GM19463 (cell line): ENCODE measurements around the gene RIC8B.

ENCODE experiments used
- ATAC-seq: cut with Tn5 transposase; IDR thresholded peaks from one replicate; pipeline ENCODE4 v1.9.1; 2021; ENCODE audit warnings: mild to moderate bottlenecking, moderate library complexity; ENCODE audit not compliant: unreplicated experiment

Gene RIC8B

DNA sequence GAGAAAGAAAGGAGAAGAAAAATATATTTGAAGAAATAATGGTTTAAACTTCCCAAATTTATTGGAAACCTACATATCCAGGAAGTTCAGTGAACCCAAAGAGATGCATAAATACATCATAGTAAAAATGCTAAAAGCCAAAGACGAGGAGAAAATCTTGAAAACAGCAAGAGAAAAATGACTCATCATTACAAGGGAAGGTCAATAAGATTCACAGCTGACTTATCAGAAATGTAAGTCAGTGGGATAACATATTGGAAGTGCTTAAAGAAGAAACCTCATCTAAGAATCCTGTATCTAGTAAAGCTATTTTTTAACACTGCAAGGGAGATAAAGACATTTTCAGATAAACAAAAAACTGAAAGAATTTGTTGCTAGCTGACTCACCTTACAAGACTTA, 19.9 kb downstream of the RIC8B start:
- ATAC-seq: no peak

DNA sequence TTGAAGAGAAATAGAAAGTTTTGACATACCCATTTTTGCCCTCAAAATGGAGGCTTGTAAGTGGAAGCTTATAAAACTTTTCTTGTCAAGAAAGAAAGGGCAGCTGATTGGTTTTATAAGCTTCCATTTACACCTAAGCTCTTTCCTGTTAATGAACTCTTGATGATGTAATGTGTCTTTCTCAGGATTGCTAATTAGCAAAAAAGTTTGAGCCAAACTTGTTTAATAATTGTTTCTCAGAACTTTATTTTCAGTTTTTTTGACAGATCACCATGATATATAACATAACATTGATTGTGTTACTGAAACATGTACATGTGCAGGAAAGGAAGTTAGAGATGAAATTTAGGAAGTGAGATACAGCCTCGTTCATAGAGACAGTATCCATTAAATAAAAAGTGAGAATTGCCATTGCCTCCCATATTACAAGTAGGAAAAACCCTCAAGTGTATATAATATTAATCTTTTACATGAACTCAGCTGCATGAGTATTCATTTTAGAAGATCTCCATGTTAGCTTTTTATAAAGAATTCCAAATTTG, 26.8 kb downstream of the RIC8B start:
- ATAC-seq: no peak

DNA sequence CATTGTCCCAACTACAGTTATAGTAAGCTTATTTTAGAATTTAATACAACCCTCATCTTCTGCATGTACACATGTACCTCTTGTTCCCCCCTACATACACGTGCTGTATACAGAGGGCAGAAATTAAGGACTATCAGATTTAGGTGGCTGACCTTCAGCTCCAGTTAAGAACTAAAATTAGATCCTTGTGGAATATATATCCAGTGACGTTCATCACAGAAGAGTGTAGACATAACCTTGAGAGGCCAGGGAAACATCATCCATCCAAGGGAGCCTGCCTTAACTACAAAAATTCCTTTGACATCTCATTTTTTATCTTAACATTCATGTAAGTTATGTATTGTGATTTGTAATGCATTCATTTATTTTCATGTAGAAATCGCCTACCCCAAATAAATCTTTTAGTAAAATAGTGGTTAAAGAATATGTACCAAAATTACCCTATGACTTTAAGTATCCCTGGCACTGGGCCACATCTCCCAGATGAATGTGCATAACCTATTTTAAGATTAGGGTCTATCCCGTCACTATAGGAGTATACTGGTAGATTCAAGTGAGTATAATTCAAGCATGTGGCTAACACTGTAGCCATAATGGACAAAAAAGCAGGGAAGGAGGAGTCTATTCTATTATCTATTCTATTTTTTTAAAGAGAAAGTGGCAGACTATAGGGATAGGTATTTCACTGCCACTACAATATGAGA, 27.5 kb downstream of the RIC8B start:
- no peak for ATAC-seq

DNA sequence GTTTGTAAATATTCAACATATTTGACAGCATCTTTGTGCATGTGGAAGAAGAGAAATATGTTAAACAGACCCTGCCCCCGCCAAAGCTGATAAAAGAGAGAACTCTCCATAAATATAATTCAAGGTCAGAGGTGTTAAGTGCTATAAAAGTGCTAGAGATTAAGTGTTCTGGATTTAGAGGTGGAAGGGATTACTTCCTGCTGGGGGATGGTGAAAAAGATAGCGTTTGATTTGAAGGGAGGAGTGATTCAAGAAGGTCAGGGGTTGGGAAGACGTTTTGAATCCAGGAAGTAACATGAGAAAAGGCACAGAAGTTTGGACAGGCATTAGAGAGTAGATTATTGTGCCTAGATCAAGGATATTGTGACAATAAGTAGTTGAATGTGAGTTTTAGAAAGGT, 30.2 kb downstream of the RIC8B start:
- no peak for ATAC-seq

DNA sequence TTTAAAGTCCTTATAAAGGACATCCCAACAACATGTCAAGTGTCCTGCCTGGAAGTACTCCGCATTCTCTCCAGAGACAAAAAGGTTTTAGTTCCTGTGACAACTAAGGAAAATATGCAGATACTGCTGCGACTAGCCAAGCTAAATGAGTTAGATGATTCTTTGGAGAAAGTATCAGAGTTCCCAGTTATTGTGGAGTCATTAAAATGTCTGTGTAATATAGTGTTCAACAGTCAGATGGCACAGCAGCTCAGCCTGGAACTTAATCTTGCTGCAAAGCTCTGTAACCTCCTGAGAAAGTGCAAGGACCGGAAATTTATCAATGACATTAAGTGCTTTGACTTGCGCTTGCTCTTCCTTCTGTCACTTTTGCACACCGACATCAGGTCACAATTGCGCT, 40.2 kb downstream of the RIC8B start:
- no peak for ATAC-seq

DNA sequence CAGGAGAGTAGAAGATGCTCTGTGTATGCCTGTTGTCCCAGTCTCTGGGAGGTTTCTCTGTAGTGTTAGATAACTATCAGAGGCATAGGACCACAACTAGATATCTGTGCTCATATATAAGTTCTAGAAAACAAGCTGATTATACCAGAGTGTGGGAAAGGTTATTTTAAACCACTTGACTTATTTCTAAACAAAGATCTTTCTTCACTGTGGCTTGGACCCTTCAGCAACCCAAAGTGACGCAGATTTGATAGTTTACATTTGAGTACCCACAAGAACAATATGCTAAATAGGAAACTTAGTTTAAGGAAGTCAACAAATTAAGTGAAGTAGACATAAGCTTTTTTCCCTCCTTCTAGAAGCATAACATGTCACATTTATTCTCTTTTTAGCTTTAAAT, 41.3 kb downstream of the RIC8B start:
- ATAC-seq: no peak

DNA sequence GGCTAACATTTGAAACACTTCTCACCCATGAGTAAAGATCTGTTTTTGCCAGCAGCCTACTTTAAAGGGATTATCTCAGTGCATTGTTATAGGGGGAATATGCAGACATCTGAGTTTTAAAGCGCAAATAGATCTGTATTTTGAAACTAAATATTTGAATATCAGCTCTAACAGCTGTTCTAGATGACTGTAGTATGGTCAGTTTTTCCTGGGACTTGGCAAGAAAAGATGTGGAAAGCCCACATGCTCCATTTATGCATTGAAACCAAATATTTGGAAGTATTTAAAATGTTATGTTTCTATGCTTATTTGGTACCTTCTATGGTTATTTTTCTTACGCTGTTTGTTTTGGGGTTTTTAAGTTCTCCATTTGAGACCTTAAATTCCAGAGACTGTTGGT, 41.7 kb downstream of the RIC8B start:
- no peak for ATAC-seq

DNA sequence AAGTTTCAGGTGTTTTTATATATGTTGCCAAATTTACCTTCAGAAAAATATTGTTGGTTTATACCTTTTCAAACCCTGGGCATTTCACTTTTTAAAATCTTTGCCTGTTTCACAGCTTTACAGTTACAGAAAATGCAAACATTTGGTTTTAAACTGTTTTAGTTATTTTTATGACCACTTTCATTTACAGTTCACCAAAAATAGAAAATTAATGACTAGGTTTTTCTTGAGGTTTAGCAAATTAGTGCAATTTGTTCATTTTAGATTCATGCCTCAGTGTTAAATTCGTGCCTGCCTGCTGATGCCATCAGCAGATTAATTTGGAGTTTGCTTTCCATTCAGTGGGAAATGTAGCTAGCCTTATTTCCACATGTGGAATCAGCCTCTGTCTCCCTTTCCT, 45.5 kb downstream of the RIC8B start:
- ATAC-seq: no peak

DNA sequence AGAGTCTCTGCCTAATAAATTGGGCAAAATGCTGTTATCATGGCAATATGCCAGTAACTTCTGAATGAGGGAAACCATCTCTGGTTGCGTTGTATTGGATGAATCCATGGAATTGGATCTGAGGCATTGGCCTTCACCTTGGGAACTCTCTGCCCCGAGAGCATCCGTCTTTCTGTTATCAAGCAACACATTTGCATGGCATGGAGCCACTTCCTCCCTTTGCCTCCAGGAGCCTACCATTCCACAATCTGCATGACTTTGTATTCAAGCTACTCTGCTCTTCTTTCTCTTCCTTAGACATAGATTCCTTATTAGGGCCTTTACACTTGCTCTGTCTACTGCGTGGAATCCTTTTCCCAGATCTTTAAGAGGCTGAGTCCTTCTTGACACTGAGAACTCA, 57.2 kb downstream of the RIC8B start:
- ATAC-seq: no peak

DNA sequence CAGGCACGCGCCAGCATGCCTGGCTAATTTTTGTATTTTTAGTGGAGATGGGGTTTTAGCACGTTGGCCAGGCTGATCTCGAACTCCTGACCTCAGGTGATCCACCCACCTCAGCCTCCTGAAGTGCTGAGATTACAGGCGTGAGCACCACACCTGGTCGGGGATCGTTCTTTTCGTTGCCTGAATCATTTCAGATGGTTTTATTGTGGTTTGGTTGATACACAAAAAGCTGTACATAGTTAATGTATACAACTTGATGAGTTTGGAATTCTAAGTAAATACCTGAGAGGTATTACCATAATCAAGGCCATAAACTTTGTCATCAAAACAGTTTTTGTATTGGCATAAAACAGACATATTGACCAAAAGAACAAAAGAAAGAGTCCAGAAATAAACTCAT, 63.3 kb downstream of the RIC8B start:
- no peak for ATAC-seq

DNA sequence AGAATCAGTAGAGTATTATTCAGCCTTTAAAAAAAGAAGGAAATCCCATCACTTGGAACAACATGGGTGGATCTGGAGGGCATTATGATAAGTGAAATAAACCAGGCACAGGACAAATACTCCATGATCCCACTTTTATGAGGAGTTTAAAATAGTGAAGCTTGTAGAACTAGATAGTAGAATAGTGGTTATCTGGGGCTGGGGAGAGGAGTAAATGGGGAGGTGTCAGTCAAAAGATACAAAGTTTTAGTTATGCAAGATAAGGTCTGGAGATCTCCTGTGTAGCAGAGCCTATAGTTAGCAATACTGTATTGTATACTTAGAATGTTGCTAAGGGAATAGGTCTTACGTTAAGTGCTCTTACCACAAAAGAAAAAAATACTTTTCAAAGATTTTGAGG, 64.9 kb downstream of the RIC8B start:
- ATAC-seq: no peak

DNA sequence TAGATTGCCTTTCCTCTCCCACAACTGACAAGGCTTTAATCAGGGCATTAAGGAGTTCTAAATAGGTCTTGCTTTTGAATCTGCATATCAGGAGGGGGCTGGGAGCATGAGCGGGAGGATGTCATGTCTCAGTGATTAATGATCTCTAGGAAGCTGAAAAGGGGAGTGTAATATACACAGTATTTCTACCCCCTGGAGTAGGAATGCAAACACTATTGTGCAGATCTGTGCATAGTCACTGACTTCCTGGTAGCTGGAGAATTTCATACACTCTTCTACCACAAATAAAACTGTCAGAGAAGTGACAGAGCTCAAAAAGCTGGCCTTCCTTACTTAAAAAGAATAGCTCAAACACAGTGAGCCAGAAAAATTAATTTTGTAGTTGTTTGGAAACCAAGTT, 65.8 kb downstream of the RIC8B start:
- no peak for ATAC-seq

DNA sequence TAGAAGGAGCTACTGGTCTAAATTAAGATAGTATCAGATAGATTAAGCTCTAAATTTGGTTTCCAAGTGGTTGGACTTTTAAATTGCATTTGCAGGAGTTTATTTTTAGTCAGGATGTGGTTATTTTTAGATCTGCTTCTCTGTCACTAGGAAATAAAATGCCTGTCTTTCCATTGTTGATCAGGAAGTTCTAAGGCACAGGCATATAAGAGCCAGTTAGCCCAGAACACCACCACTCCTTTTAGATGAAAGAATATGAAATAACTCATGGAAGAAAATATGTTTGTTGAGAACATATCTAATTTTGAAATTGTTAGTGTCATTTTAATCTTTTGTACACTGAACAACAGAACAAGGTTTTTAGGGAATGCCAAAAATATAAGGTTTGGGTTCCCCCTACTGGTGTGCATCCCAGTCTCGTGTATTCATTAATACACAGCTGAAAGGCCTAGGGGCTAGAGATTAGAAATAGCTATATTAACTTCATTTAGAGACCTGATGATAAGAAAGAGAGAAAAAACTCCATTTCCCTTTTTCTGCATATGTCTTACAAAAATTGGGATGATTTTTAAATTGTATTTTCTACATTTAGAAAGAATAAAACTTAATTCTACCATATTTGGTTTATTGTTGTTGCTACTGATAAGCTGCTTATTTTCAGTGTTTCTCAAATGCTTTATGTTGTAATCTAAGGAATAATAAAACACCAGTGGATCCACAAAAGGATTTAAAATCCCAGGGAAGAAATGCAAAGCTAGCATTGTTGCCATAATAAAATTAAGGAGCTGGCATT, 67.2 kb downstream of the RIC8B start:
- ATAC-seq: no peak

DNA sequence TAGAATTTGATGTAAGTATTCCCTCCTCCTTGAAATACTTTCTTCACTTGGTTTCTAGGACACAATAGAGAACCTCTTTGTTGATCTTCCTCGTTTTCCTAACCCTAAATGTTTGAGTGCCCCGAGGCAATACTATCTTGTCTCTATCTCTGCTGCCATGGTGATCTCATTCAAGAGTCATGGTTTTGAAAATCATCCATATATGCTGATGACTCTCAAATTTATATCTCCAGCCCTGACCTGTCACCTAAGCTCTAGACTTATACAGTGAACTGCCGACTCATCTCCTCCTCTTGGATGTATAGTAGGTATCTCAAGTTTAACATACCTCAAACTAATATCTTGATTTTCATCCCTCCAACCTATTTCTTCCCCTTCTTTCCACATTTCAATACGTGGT, 71.4 kb downstream of the RIC8B start:
- no peak for ATAC-seq

DNA sequence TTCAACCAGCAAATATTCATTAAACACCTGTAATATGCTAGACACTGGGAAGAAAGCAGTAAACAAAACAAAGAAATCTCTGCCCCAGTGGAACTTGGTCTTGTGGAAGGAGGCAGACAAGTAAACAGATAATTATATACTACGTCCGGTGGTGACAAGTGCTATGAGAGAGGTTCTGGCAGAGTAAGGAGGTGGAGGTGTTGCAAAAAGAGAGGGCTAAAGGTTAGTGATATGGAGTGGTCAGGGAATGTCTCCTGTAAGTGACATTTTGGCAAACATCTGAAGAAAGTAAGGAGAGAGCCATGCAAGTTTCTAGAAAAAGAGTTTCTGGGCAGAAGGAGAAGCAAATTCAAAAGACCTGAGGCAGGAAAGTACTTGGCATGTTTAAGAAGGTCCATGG, 73.4 kb downstream of the RIC8B start:
- ATAC-seq: no peak

DNA sequence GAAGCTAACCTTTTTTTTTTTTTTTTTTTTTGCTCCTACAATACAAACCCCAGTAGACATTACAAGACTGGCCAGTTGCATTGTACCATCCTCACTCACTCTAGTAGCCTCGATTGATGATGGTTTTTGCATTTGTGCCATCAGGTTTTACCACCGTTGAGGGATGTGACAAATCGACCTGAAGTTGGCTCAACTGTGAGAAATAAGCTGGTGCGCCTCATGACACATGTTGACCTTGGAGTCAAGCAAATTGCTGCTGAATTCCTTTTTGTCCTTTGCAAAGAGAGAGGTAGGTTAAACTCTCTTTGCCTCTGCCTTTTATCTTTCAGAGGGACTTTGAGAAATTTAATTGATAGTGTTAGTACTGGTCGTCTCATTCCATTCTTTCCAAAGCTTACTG, 76.8 kb downstream of the RIC8B start:
- ATAC-seq: no peak

DNA sequence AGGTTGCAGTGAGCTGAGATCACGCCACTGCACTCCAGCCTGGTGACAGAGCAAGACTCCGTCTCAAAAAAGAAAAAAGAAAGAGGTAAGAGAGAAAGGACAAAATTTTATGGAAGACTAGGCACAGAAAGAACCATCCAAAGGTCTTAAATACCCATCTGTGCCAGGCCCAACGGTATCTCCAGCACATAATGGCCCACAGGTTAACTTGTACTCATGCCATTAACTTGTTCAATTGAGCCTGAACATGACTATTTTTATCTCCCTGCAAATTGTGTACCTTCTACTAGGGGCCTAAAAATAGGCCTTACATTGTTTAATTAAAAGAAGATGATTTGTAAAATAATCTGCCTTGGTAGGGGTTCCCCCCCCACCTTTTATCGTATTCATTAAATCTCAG, 80.2 kb downstream of the RIC8B start:
- no peak for ATAC-seq

DNA sequence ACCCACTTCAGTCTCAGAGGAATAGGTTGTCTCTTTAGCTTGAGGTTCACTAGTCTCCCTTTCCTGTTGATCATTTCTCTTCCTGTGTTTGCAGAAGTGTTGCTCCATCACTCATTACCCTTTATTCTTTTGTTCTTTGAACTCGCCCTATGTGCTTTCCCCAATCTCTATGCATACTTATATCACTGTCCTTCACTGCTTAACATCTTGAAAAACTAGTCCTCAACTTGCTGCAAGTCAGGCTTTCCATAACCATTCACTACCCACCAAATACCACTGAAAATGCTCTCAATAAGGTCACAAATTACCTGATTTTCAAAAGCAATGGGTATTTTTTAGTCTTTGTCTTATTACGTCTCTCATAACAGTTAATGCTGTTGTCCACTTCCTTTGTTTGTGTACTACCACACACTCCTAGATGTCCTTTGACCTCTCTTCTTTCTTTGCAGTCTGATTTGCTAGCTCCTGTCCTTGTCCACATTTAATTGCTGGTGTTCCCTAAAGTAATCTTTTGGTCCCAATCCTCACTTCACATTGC, 80.8 kb downstream of the RIC8B start:
- ATAC-seq: no peak

DNA sequence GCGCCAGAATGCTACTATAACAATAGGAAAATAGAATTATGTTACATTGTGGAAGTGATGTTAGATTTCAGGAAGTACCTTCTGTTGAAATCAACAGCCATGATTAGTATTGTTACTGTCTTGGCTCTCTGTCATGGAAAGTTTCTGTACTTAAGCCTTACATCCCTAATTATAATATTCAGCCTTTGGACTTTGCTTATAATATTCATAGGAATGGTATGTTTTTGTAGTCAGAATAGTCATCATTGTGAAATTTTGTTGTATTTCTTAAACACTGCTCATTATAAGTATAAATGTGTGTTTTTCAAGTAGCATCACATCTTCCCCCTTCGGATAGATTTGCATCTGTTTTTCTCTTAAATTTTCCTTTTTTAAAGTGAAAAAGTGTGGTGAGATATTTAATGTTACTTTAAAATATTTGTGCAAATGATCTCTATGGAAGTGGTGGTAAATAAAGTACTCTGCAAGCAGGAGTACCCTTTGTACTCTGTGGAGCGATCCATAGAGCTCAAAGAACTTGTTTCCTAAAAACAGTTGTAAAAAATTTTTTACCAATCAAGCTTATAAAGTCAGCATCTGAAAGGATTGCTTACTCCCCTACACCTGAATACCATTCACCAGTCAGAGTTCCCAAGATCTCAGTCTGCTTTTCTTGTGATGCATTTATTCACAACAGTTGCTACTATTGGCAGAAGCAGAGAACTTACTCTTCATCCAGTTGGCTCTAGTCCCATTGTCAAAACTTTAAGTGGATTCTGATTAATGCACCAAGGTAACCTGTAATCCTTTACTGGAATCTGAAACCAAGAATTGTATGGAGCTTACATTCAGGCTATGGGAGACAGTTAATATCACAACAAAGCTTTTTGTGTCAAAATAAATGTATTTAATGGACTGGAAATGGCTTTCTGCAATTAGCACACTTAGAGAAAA, 87.8 kb downstream of the RIC8B start:
- no peak for ATAC-seq

DNA sequence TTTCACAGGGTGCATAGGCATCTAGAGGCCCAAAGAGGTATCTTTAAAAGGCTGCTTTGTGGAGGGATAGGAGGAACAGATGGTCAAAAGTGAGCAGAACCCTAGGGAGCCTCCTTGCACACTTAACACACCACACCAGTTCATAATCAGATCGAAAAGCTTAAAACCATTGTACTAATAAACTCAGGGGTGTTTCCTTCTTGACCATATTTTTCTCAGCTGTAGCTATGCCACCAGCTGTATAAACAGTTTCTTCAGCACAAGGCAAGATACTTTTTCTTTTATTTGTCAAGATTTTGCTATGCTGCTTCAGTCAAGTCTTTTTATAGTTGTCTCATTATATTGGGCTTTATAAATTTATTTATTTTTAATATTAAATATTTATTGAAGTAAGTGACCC, 88.7 kb downstream of the RIC8B start:
- no peak for ATAC-seq

DNA sequence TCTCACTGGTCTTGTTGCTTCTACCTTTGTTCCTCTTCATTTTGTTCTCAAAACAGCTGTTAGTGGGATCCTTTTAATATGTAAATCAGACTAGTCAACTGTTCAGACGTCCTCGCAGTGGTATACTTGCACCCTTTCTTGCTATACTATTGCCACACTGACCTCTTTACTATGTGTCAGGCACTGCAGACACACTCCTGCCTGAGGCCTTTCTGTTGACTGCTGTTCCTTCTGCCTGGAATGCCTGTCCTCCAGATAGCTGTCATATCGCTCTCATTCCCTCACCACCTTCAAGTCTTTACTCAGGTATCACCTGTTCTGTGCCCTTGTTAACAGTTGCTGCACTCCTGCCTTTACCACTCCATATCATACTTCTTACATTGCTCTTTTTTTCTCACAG, 91.2 kb downstream of the RIC8B start:
- ATAC-seq: no peak
